RWPE2 (cell line): ENCODE data around the gene CFAP70.

Experiments used
- ATAC-seq: fragments of 200-7000 bp; cut with Tn5 transposase; 3 replicates; pipeline ENCODE4 v1.9.1; 2021; ENCODE audit warnings: low read depth
- DNase-seq: peaks from one replicate; pipeline ENCODE4 v3.0.0-alpha.2; 2020; ENCODE audit warnings: low spot score
- H3K27ac ChIP-seq: fragments of 450-650 bp; 2 replicates; pipeline ENCODE4 v1.5.1; 2017; ENCODE audit warnings: mild to moderate bottlenecking; ENCODE audit not compliant: poor library complexity, severe bottlenecking
- H3K27me3 ChIP-seq: fragments of 250-450 bp; sonication (Bioruptor Pico); 2 replicates; pipeline ENCODE4 v1.5.1; 2021; ENCODE audit warnings: mild to moderate bottlenecking, moderate library complexity; ENCODE audit not compliant: insufficient read depth, poor library complexity, severe bottlenecking
- H3K36me3 ChIP-seq: fragments of 250-450 bp; sonication (Bioruptor Pico); 2 replicates; pipeline ENCODE4 v1.5.1; 2020; ENCODE audit warnings: low read depth, mild to moderate bottlenecking, moderate library complexity
- H3K4me1 ChIP-seq: fragments of 250-450 bp; sonication (Bioruptor Pico); 2 replicates; pipeline ENCODE4 v1.5.1; 2021; ENCODE audit warnings: mild to moderate bottlenecking, moderate library complexity; ENCODE audit not compliant: insufficient read depth, poor library complexity, severe bottlenecking
- H3K4me3 ChIP-seq: fragments of 250-450 bp; sonication (Bioruptor Pico); 2 replicates; pipeline ENCODE4 v1.5.1; 2021; ENCODE audit warnings: mild to moderate bottlenecking, moderate library complexity; ENCODE audit not compliant: severe bottlenecking
- H3K9me3 ChIP-seq: fragments of 250-450 bp; sonication (Bioruptor Pico); 2 replicates; pipeline ENCODE4 v1.5.1; 2021; ENCODE audit warnings: mild to moderate bottlenecking, moderate library complexity; ENCODE audit not compliant: severe bottlenecking
- CTCF ChIP-seq: fragments of 450-650 bp; IDR thresholded peaks from one replicate; pipeline ENCODE4 v1.5.1; 2017; ENCODE audit warnings: mild to moderate bottlenecking, moderate library complexity; ENCODE audit not compliant: poor library complexity, severe bottlenecking

CFAP70 gene

GRCh38 chr10:73306171-73306708 lies 52.4 kb downstream of the CFAP70 start:
- H3K4me1 ChIP-seq = no peaks in the 10 kb centered on the region

GRCh38 chr10:73296946-73297345 lies 61.7 kb downstream of the CFAP70 start:
- H3K27ac ChIP-seq = no peak overlapping the region
- no peak for ATAC-seq
- no peak overlapping the region for H3K4me3 ChIP-seq
- no peak for DNase-seq
- H3K4me1 ChIP-seq = no peaks in the 10 kb centered on the region
- H3K9me3 ChIP-seq = no peaks in the 10 kb centered on the region
- H3K27me3 ChIP-seq = peaks cover 8% of the 10 kb centered on the region
- H3K36me3 ChIP-seq = no peaks in the 10 kb centered on the region
- no peak for TF ChIP-seq CTCF

More at GRCh38 chr10:73306171-73306708, 52.4 kb downstream of the CFAP70 start:
- DNase-seq (no peak), ATAC-seq (no peak)
- Histone ChIP-seq H3K27me3 (no peaks in the 10 kb centered on the region), H3K36me3 (no peaks in the 10 kb centered on the region), H3K4me3 (no peak overlapping the region), H3K9me3 (peaks cover 7% of the 10 kb centered on the region), H3K27ac (no peak overlapping the region)
- no peak for TF ChIP-seq CTCF

GRCh38 chr10:73293461-73293860 lies 65.2 kb downstream of the CFAP70 start:
- Histone ChIP-seq H3K27me3 (peaks cover 8% of the 10 kb centered on the region), H3K4me3 (no peak overlapping the region), H3K36me3 (no peaks in the 10 kb centered on the region), H3K4me1 (no peaks in the 10 kb centered on the region), H3K27ac (no peak overlapping the region), H3K9me3 (no peaks in the 10 kb centered on the region)
- TF ChIP-seq CTCF = no peak
- no peak for DNase-seq
- no peak for ATAC-seq

GRCh38 chr10:73289958-73290357 lies 68.7 kb downstream of the CFAP70 start:
- TF ChIP-seq CTCF = no peak
- no peak for ATAC-seq
- no peaks in the 10 kb centered on the region for H3K4me1 ChIP-seq
- H3K27ac ChIP-seq = no peak overlapping the region
- no peak for DNase-seq
- H3K4me3 ChIP-seq = no peak overlapping the region
- H3K36me3 ChIP-seq = no peaks in the 10 kb centered on the region
- no peaks in the 10 kb centered on the region for H3K27me3 ChIP-seq
- no peaks in the 10 kb centered on the region for H3K9me3 ChIP-seq

GRCh38 chr10:73287441-73287840 lies 71.2 kb downstream of the CFAP70 start:
- H3K9me3 ChIP-seq = no peaks in the 10 kb centered on the region
- no peak overlapping the region for H3K4me3 ChIP-seq
- TF ChIP-seq CTCF = no peak
- no peaks in the 10 kb centered on the region for H3K27me3 ChIP-seq
- H3K27ac ChIP-seq = no peak overlapping the region
- ATAC-seq = no peak
- no peaks in the 10 kb centered on the region for H3K4me1 ChIP-seq
- DNase-seq = no peak
- no peaks in the 10 kb centered on the region for H3K36me3 ChIP-seq
